Neutrophil (primary cell): Measurements from ENCODE around the gene CFAP157.

Experiments used
- H3K27ac ChIP-seq: fragments of 200-600 bp; sonication (generic); 2 replicates; pipeline ENCODE4 v1.5.1; 2016; ENCODE audit warnings: mild to moderate bottlenecking, moderate library complexity
- H3K27me3 ChIP-seq: fragments of 200-600 bp; sonication (generic); 2 replicates; pipeline ENCODE4 v1.6.0; 2016; ENCODE audit warnings: mild to moderate bottlenecking
- H3K36me3 ChIP-seq: fragments of 200-600 bp; sonication (generic); 2 replicates; pipeline ENCODE4 v1.5.1; 2017
- H3K4me1 ChIP-seq, 2 experiments: fragments of 200-600 bp in 1 of 2; sonication (generic) in 1 of 2; 1 replicate in 1 of 2; 2 replicates in 1 of 2; pipeline versions ENCODE4 v1.5.1 to v1.6.1; 2013 to 2016; ENCODE audit warnings: low read depth in 1 of 2, low read length in 1 of 2, mild to moderate bottlenecking in 1 of 2, moderate library complexity in 1 of 2; ENCODE audit not compliant: control insufficient read depth in 1 of 2, insufficient read depth in 1 of 2
- H3K4me3 ChIP-seq, 2 experiments: fragments of 200-600 bp in 1 of 2; sonication (generic) in 1 of 2; 1 replicate in 1 of 2; 2 replicates in 1 of 2; pipeline ENCODE4 v1.5.1; 2013 to 2016; ENCODE audit warnings: low read depth in 1 of 2, low read length in 1 of 2, mild to moderate bottlenecking in 1 of 2, moderate library complexity in 1 of 2
- H3K9me3 ChIP-seq: fragments of 200-600 bp; sonication (generic); 2 replicates; pipeline ENCODE4 v1.5.1; 2016
- TF ChIP-seq, protein P1 (sequence below): fragments of 200-600 bp; sonication (generic); IDR thresholded peaks from 2 replicates; pipeline ENCODE4 v1.5.1; 2016; ENCODE audit warnings: antibody characterized with exemption

CFAP157 gene

DNA sequence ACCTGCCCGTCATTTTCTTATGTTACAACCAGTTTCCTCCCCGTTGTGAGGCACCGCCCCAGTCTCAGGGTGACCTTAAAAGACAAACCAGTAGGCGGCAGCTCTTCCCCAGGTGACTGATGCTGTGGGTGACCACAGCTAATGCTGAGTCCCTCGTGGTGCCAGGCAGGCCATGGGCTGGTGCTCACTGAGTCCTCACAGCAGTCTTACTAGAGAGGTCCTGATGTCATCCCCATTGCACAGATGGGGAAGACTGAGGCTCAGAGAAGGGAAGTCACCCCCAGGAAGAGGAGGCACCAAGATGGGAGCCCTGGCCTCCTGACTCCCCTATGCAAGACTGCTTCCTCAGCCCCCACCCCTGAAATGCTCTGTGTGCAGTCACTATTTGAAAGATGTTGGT, 978 bp downstream of the CFAP157 start:
- Histone ChIP-seq H3K9me3 (no peaks in the 10 kb centered on the region), H3K4me3 (no peak overlapping the region), H3K4me1 (peaks cover 0 to 9% of the 10 kb centered on the region in 2 experiments), H3K27me3 (peaks cover 8% of the 10 kb centered on the region), H3K36me3 (no peaks in the 10 kb centered on the region), H3K27ac (no peak overlapping the region)
- TF ChIP-seq, protein P1, sequence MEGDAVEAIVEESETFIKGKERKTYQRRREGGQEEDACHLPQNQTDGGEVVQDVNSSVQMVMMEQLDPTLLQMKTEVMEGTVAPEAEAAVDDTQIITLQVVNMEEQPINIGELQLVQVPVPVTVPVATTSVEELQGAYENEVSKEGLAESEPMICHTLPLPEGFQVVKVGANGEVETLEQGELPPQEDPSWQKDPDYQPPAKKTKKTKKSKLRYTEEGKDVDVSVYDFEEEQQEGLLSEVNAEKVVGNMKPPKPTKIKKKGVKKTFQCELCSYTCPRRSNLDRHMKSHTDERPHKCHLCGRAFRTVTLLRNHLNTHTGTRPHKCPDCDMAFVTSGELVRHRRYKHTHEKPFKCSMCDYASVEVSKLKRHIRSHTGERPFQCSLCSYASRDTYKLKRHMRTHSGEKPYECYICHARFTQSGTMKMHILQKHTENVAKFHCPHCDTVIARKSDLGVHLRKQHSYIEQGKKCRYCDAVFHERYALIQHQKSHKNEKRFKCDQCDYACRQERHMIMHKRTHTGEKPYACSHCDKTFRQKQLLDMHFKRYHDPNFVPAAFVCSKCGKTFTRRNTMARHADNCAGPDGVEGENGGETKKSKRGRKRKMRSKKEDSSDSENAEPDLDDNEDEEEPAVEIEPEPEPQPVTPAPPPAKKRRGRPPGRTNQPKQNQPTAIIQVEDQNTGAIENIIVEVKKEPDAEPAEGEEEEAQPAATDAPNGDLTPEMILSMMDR = no peak

GRCh38 chr9:127708952-127709587, 2.3 kb downstream of the CFAP157 start:
- peaks cover 0 to 9% of the 10 kb centered on the region in 2 experiments for H3K4me1 ChIP-seq
- H3K9me3 ChIP-seq = no peaks in the 10 kb centered on the region
- peaks cover 12% of the 10 kb centered on the region for H3K27me3 ChIP-seq
- no peak overlapping the region for H3K27ac ChIP-seq
- H3K36me3 ChIP-seq = no peaks in the 10 kb centered on the region
- TF ChIP-seq, protein P1 = no peak
- no peak overlapping the region for H3K4me3 ChIP-seq

DNA sequence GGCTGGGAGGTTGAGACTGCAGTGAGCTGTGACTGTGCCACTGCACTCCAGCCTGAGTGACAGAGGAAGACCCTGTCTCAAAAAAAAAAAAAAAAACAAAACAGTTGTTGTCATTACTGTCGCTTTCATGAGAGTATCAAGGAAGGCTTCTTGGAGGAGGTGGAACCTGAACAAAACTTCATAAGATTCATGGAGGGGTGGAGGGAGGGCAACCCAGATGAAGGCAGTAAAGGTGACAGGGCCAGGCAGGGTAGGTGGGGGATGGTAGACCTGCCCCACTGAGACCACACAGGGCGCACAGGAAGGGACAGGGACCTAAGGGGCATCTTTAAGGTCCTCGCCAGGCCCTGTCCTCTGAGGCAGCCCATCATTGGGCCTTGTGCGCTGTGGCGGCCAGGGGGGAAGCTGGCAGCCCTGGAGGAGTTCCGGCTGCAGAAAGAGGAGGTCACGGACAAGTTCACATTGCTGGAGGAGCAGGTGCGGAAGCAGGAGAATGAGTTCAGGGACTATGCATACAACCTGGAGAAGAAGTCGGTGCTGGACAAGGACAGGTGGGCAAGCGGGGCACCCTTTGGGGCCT, 3.5 kb downstream of the CFAP157 start:
- no peak overlapping the region for H3K4me3 ChIP-seq
- no peaks in the 10 kb centered on the region for H3K9me3 ChIP-seq
- TF ChIP-seq, protein P1 = no peak
- H3K27me3 ChIP-seq = peaks cover 22% of the 10 kb centered on the region
- peaks cover 6 to 11% of the 10 kb centered on the region in 2 experiments for H3K4me1 ChIP-seq
- H3K36me3 ChIP-seq = no peaks in the 10 kb centered on the region
- no peak overlapping the region for H3K27ac ChIP-seq

DNA sequence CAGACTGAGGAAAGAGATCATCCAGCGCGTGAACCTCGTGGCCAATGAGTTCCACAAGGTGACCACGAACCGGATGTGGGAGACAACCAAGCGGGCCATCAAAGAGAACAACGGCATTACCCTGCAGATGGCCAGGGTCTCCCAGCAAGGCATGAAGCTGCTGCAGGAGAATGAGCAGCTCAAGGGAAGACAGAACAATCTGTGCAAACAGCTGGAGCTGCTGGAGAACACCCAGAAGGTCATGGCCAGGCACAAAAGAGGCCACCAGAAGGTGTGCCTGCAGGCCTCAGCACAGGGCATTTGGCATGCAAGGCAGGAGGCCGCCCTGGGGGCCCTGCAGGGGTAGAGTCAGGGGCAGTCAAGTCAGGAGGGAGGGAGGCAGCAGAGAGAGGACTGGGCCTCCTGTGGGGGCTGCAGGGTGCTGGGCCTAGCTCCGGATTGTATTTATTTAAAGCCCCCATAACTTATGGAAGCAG, 4.5 kb downstream of the CFAP157 start:
- Histone ChIP-seq H3K27ac (no peak overlapping the region), H3K4me1 (peaks cover 10 to 15% of the 10 kb centered on the region in 2 experiments), H3K36me3 (no peaks in the 10 kb centered on the region), H3K4me3 (no peak overlapping the region), H3K27me3 (peaks cover 22% of the 10 kb centered on the region), H3K9me3 (no peaks in the 10 kb centered on the region)
- TF ChIP-seq, protein P1 = no peak

DNA sequence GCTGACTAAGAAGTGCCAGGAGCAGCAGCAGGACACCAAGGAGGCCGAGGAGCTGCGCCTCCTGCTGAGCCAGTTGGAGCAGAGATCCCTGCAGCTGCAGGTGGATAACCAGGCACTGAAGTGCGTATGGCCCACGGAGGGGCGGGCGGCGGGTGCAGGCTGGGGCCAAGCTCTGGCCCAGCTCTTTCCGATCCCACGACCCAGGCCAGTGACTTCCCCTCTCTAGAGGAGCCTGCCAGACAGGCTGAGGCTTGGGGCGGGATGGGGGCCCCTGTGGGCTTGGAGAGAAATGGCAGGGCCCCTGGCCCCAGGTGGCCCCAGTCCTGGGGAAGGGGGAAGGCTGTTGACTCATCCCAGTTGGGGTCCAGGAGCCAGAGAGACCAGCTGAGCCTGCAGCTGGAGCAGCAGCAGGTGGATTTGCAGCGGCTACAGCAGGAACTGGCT, 5.1 kb downstream of the CFAP157 start:
- peaks cover 22% of the 10 kb centered on the region for H3K27me3 ChIP-seq
- no peaks in the 10 kb centered on the region for H3K9me3 ChIP-seq
- no peak overlapping the region for H3K4me3 ChIP-seq
- H3K36me3 ChIP-seq = no peaks in the 10 kb centered on the region
- H3K4me1 ChIP-seq = peaks cover 11 to 17% of the 10 kb centered on the region in 2 experiments
- no peak overlapping the region for H3K27ac ChIP-seq
- TF ChIP-seq, protein P1 = no peak
